GM12878 (cell line): ENCODE results near the gene IGF2BP2. TPM values are rescaled to one million over a fixed set of nuclear protein-coding genes. Genes with fewer than 3 reads are reported as not detected.

Source experiments
- ATAC-seq: fragments of 200-7000 bp; cut with Tn5 transposase; 3 replicates; pipeline ENCODE4 v1.9.1; 2020; ENCODE audit warnings: mild to moderate bottlenecking, moderate library complexity
- BruUV-seq: library from RNA; stranded (reverse); fragments of 400-500 nt; replicated peaks from 2 replicates; lab custom pipeline; 2021; lab: Mats Ljungman, UMichigan
- CTCF ChIA-PET: fragments of 300-600 bp; sonication (Branson Sonifier 250); formaldehyde crosslinking; extraction: SDS; loops from one replicate; lab custom pipeline; 2021; ENCODE audit warnings: inconsistent platforms; lab: Yijun Ruan, JAX
- POLR2A ChIA-PET: fragments of 350-600 bp; formaldehyde crosslinking; extraction: SDS; loops from one replicate; lab custom pipeline; 2021; ENCODE audit warnings: inconsistent platforms; lab: Charles Lee
- RAD21 ChIA-PET: fragments of 300-600 bp; sonication (Branson Sonifier 250); formaldehyde crosslinking; loops from one replicate; lab custom pipeline; 2023; ENCODE audit warnings: antibody characterized with exemption; ENCODE audit not compliant: unreplicated experiment; lab: Charles Lee
- SMC1A ChIA-PET: fragments of 300-600 bp; sonication (Branson Sonifier 250); formaldehyde crosslinking; loops from one replicate; lab custom pipeline; 2023; ENCODE audit not compliant: unreplicated experiment, uncharacterized antibody; lab: Charles Lee
- DNase-seq: peaks from one replicate; pipeline ENCODE4 v3.0.0-alpha.2; 2011; ENCODE audit warnings: low read depth, low spot score
- FAIRE-seq: peaks from 3 replicates; lab custom pipeline; 2011; peaks lifted over from hg19 to GRCh38; lab: Jason Lieb, UNC
- H2AFZ ChIP-seq: 2 replicates; pipeline ENCODE4 v1.6.0; 2011; ENCODE audit warnings: low read depth, low read length, control low read depth; ENCODE audit not compliant: control insufficient read depth
- H3K27ac ChIP-seq: 2 replicates; pipeline ENCODE4 v1.5.1; 2011; ENCODE audit warnings: control low read depth; ENCODE audit not compliant: control insufficient read depth, insufficient read depth
- H3K27me3 ChIP-seq, 2 experiments: replicated peaks in 1 of 2; 2 replicates each; pipeline versions ENCODE4 v1.6.0 to v1.6.1; 2011; ENCODE audit warnings: low read length in 1 of 2; ENCODE audit not compliant: control insufficient read depth in 2 of 2, insufficient read depth in 2 of 2
- H3K36me3 ChIP-seq, 2 experiments: 2 replicates each; pipeline ENCODE4 v1.5.1; 2011; ENCODE audit warnings: low read length in 1 of 2; ENCODE audit not compliant: control insufficient read depth in 2 of 2, insufficient read depth in 2 of 2
- H3K4me1 ChIP-seq: 2 replicates; pipeline ENCODE4 v1.6.1; 2011; ENCODE audit warnings: mild to moderate bottlenecking, low read length, moderate library complexity, mixed read lengths; ENCODE audit not compliant: control insufficient read depth, insufficient read depth
- H3K4me2 ChIP-seq: 2 replicates; pipeline ENCODE4 v1.6.0; 2011; ENCODE audit warnings: control low read depth; ENCODE audit not compliant: control insufficient read depth, insufficient read depth
- H3K4me3 ChIP-seq: fragments of 200-600 bp; sonication (generic); 2 replicates; pipeline ENCODE4 v1.5.1; 2016
- H3K79me2 ChIP-seq: 2 replicates; pipeline ENCODE4 v1.6.0; 2011; ENCODE audit warnings: low read length; ENCODE audit not compliant: control insufficient read depth, insufficient read depth
- H3K9ac ChIP-seq: 2 replicates; pipeline ENCODE4 v1.8.0; 2011; ENCODE audit warnings: low read length, control low read depth, mixed read lengths; ENCODE audit not compliant: control insufficient read depth, insufficient read depth
- H3K9me3 ChIP-seq: replicated peaks from 3 replicates; pipeline ENCODE4 v1.5.1; 2011; ENCODE audit warnings: mild to moderate bottlenecking, low read length; ENCODE audit not compliant: control insufficient read depth, insufficient read depth
- H4K20me1 ChIP-seq: 2 replicates; pipeline ENCODE4 v1.6.0; 2011; ENCODE audit not compliant: control insufficient read depth, insufficient read depth
- CHD4 ChIP-seq: fragments of 200-600 bp; sonication (generic); IDR thresholded peaks from 2 replicates; pipeline ENCODE4 v1.6.1; 2016; ENCODE audit warnings: mild to moderate bottlenecking
- CREB1 ChIP-seq: IDR thresholded peaks from 2 replicates; pipeline ENCODE4 v1.6.1; 2012; ENCODE audit warnings: low read depth, mild to moderate bottlenecking, inconsistent platforms
- EZH2 ChIP-seq: IDR thresholded peaks from 2 replicates; pipeline ENCODE4 v1.6.1; 2012; ENCODE audit warnings: low read depth, mild to moderate bottlenecking, control low read depth, inconsistent platforms, low read length, borderline replicate concordance; ENCODE audit not compliant: control insufficient read depth
- RBBP5 ChIP-seq: fragments of 200-600 bp; sonication (generic); conservative IDR thresholded peaks from 2 replicates; pipeline ENCODE4 v1.6.1; 2016
- WGBS: methylation state at CpG from one replicate; pipeline ENCODE4 v1.1.6; 2016; ENCODE audit warnings: low lambda C conversion rate; ENCODE audit not compliant: insufficient replicate concordance, insufficient coverage; ENCODE audit errors: missing lambda C conversion rate; 5-methylcytosine and 5-hydroxymethylcytosine counted together
- in situ Hi-C: fragments of 300-500 bp; cut with MboI; formaldehyde crosslinking; loops from 9 replicates; pipeline ENCODE4 v1.14.3; 2018; ENCODE audit warnings: mixed read lengths
- intact Hi-C: fragments of 100-400 bp; cut with micrococcal nuclease; formaldehyde crosslinking; loops from one replicate; pipeline ENCODE4 v1.14.2; 2022; ENCODE audit not compliant: unreplicated experiment
- polyA plus RNA-seq, 11 experiments: library from polyadenylated mRNA; depleted of rRNA in 4 of 11; unstranded in 6 of 11; stranded (reverse) in 5 of 11; fragments of >200 nt; fragmentation: Nextera tagmentation in 4 of 11; fragmentation: Illumina TruSeq in 1 of 11; extraction: Ambion mirVana in 4 of 11; extraction: Trizol in 1 of 11; gene quantifications; 1 replicate in 1 of 11; 2 replicates in 10 of 11; pipeline versions ENCODE4 v1.2.1 to v1.2.3, GENCODE V29; 2011 to 2016; ENCODE audit warnings: inconsistent platforms in 2 of 11, missing spikeins in 2 of 11, low read depth in 1 of 11
- total RNA-seq, 4 experiments: library from RNA; depleted of rRNA in 3 of 4; stranded (reverse); fragments of >200 nt in 3 of 4; fragmentation: Illumina TruSeq in 1 of 4; extraction: Trizol in 1 of 4; gene quantifications; 2 replicates each; pipeline versions ENCODE4 v1.2.1 to v1.2.3, GENCODE V29; 2013 to 2021
- TF ChIP-seq, protein P1 (sequence below): fragments of 450-650 bp; IDR thresholded peaks from 2 replicates; pipeline ENCODE4 v1.6.1; 2017; ENCODE audit warnings: low read depth, mild to moderate bottlenecking, moderate library complexity
- TF ChIP-seq, protein P2 (sequence below): fragments of 450-650 bp; IDR thresholded peaks from 2 replicates; pipeline ENCODE4 v1.6.1; 2016; ENCODE audit warnings: mild to moderate bottlenecking

The IGF2BP2 gene
- total and polyA plus RNA-seq, 10 of the 15 experiments (the other 5 are each of a cell fraction or from before 2014, with no cell fraction given) = 0.25 to 0.72 TPM; not detected in 8

DNA sequence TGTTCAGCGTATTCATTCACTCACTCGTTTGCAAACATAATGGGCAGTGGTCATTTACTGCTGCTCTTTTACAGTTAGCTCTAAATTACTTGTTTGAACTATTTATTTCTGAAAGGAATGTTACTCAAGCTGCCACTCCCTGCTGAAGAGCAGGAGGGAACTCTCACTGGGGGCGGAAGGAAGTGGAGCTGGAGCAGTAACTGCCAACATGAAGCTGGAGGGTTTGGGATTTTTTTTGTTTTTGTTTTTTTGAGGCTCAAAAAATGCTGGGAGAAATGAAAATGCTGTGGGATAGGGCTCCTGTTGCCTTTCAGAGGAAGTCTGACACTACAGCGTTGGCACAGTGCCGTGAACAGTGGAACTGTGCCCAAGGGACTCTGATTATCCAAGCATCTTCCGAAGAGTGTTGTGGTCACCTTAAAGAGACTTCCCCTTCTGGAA lies 194.6 kb downstream of the IGF2BP2 start:
- RAD21 ChIA-PET = interaction anchor here (1.0 kb wide), 1 partner anchor 30 kb away, joined by 5 read pairs; no protein-coding TSS in a partner anchor
- in situ Hi-C loops (no loop called here), intact Hi-C loops (no loop called here)
- no TSS peak for BruUV-seq
- no peaks in the 10 kb centered on the region for H3K9me3 ChIP-seq
- no peak for DNase-seq
- no peak overlapping the region for H3K27ac ChIP-seq
- no peak for ATAC-seq
- CTCF ChIA-PET = interaction anchor here (0.6 to 1.6 kb wide), 3 partner anchors 12 to 30 kb away, joined by 3 to 5 read pairs (median 4); no protein-coding TSS in a partner anchor
- FAIRE-seq = no peak
- no peaks in the 10 kb centered on the region for H3K27me3 ChIP-seq
- H3K9ac ChIP-seq = no peak overlapping the region
- H3K4me3 ChIP-seq = no peak overlapping the region
- H4K20me1 ChIP-seq = no peaks in the 10 kb centered on the region
- no peaks in the 10 kb centered on the region for H3K79me2 ChIP-seq
- no peaks in the 10 kb centered on the region for H3K4me1 ChIP-seq
- over 99% methylated on average over 6 of the region's 6 CpGs for WGBS
- SMC1A ChIA-PET = interaction anchor here (0.6 to 1.0 kb wide), 2 partner anchors 55 to 905 kb away, joined by 3 to 4 read pairs; no protein-coding TSS in a partner anchor
- H2AFZ ChIP-seq = no peak overlapping the region
- TF ChIP-seq, protein P1, sequence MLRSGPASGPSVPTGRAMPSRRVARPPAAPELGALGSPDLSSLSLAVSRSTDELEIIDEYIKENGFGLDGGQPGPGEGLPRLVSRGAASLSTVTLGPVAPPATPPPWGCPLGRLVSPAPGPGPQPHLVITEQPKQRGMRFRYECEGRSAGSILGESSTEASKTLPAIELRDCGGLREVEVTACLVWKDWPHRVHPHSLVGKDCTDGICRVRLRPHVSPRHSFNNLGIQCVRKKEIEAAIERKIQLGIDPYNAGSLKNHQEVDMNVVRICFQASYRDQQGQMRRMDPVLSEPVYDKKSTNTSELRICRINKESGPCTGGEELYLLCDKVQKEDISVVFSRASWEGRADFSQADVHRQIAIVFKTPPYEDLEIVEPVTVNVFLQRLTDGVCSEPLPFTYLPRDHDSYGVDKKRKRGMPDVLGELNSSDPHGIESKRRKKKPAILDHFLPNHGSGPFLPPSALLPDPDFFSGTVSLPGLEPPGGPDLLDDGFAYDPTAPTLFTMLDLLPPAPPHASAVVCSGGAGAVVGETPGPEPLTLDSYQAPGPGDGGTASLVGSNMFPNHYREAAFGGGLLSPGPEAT = no peak
- TF ChIP-seq EZH2 (no peak), CHD4 (no peak), CREB1 (no peak), RBBP5 (no peak)
- TF ChIP-seq, protein P2, sequence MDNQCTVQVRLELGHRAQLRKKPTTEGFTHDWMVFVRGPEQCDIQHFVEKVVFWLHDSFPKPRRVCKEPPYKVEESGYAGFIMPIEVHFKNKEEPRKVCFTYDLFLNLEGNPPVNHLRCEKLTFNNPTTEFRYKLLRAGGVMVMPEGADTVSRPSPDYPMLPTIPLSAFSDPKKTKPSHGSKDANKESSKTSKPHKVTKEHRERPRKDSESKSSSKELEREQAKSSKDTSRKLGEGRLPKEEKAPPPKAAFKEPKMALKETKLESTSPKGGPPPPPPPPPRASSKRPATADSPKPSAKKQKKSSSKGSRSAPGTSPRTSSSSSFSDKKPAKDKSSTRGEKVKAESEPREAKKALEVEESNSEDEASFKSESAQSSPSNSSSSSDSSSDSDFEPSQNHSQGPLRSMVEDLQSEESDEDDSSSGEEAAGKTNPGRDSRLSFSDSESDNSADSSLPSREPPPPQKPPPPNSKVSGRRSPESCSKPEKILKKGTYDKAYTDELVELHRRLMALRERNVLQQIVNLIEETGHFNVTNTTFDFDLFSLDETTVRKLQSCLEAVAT = no peak
- H3K36me3 ChIP-seq = peaks cover 1 to 24% of the 10 kb centered on the region in 2 experiments; a peak in 3 of 4 replicates
- no peak overlapping the region for H3K4me2 ChIP-seq
- POLR2A ChIA-PET = no interaction called here
